ENCODE measurements around the gene TUBA3D.
"Not testable (repeated sequence)": the region's sequence is repeated elsewhere in the genome, so short reads cannot be mapped to it uniquely, and the experiment has no call there.

The TUBA3D gene

DNA sequence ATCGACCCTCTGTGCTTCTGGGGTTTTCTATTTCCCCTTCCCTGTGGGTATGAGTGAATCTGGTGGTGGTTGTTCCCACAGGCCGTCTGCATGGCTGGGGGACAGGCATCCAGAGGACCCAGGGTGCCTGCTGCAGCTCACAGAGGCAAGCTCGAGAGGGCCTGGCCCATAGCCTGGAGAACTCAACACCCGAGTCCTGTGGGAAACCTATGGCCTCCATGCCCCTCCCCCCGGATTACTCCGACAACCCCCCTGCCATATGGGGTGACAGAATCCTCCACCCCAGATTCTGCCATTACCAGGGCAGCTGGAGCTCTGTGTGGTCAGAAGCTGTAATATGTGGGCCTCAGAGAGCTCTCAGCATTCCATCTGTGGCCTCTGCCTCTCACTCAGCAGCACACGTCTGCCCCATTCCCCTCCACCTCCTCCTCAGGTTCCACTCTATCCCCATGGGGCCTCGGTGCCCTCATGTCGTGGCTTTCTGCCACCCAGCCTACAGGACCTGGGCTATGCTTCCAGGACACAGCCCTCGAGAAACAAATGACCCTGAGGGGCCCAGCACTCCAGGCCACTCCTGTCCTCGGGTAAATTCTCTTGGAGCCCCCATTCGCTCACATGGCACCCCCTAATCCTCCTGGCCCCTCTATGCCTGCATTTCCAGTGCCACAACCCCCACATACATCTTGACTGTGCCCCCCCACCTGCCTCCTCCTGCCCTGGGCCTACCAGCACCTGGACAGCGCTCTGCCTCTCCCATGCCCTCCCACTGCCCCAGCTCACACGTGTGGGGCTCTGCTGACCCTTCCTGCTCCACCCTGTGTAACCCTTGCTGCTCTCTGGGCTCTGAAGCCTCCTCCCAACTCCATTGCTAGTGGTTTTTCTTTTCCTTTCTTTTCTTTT is 12.6 kb downstream of the TUBA3D start:
- ChIA-PET CTCF (no interaction called here), POLR2A (interaction anchor here (0.6 kb wide), 1 partner anchor 24 kb away, joined by 5 read pairs; no protein-coding TSS in a partner anchor)
- H3K9me3 ChIP-seq (ENCODE audit: control insufficient read depth, insufficient read depth, low read depth, low read length) = no peaks in the 10 kb centered on the region
- no peak overlapping the region for H3K27ac ChIP-seq (ENCODE audit: extremely low read depth, low read depth, low read length)
- peaks cover 0 to 41% of the 10 kb centered on the region in 2 experiments; a peak in 2 of 3 replicates for H3K36me3 ChIP-seq (ENCODE audit: control insufficient read depth in 2 of 2, insufficient read depth in 1 of 2, low read length in 2 of 2)
- H3K4me3 ChIP-seq (ENCODE audit: low read depth, low read length) = no peak overlapping the region
- H3K4me1 ChIP-seq (ENCODE audit: control insufficient read depth, insufficient read depth, low read length) = no peaks in the 10 kb centered on the region; the same call in 1 of the 2 replicates
- TF ChIP-seq, protein P1, sequence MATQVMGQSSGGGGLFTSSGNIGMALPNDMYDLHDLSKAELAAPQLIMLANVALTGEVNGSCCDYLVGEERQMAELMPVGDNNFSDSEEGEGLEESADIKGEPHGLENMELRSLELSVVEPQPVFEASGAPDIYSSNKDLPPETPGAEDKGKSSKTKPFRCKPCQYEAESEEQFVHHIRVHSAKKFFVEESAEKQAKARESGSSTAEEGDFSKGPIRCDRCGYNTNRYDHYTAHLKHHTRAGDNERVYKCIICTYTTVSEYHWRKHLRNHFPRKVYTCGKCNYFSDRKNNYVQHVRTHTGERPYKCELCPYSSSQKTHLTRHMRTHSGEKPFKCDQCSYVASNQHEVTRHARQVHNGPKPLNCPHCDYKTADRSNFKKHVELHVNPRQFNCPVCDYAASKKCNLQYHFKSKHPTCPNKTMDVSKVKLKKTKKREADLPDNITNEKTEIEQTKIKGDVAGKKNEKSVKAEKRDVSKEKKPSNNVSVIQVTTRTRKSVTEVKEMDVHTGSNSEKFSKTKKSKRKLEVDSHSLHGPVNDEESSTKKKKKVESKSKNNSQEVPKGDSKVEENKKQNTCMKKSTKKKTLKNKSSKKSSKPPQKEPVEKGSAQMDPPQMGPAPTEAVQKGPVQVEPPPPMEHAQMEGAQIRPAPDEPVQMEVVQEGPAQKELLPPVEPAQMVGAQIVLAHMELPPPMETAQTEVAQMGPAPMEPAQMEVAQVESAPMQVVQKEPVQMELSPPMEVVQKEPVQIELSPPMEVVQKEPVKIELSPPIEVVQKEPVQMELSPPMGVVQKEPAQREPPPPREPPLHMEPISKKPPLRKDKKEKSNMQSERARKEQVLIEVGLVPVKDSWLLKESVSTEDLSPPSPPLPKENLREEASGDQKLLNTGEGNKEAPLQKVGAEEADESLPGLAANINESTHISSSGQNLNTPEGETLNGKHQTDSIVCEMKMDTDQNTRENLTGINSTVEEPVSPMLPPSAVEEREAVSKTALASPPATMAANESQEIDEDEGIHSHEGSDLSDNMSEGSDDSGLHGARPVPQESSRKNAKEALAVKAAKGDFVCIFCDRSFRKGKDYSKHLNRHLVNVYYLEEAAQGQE (tag by site-specific recombination; IDR thresholded peaks at IDR 0.05) = peak; percentile 84
- TF ChIP-seq ZNF223 (tag by site-specific recombination; IDR thresholded peaks at IDR 0.05) = no peak
- TF ChIP-seq ZNF426 (tag by site-specific recombination; IDR thresholded peaks at IDR 0.05) = no peak
- TF ChIP-seq, protein P2, sequence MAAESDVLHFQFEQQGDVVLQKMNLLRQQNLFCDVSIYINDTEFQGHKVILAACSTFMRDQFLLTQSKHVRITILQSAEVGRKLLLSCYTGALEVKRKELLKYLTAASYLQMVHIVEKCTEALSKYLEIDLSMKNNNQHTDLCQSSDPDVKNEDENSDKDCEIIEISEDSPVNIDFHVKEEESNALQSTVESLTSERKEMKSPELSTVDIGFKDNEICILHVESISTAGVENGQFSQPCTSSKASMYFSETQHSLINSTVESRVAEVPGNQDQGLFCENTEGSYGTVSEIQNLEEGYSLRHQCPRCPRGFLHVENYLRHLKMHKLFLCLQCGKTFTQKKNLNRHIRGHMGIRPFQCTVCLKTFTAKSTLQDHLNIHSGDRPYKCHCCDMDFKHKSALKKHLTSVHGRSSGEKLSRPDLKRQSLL (tag by site-specific recombination; IDR thresholded peaks at IDR 0.05) = no peak
- TF ChIP-seq ZNF837 (tag by site-specific recombination; IDR thresholded peaks at IDR 0.05) = no peak

DNA sequence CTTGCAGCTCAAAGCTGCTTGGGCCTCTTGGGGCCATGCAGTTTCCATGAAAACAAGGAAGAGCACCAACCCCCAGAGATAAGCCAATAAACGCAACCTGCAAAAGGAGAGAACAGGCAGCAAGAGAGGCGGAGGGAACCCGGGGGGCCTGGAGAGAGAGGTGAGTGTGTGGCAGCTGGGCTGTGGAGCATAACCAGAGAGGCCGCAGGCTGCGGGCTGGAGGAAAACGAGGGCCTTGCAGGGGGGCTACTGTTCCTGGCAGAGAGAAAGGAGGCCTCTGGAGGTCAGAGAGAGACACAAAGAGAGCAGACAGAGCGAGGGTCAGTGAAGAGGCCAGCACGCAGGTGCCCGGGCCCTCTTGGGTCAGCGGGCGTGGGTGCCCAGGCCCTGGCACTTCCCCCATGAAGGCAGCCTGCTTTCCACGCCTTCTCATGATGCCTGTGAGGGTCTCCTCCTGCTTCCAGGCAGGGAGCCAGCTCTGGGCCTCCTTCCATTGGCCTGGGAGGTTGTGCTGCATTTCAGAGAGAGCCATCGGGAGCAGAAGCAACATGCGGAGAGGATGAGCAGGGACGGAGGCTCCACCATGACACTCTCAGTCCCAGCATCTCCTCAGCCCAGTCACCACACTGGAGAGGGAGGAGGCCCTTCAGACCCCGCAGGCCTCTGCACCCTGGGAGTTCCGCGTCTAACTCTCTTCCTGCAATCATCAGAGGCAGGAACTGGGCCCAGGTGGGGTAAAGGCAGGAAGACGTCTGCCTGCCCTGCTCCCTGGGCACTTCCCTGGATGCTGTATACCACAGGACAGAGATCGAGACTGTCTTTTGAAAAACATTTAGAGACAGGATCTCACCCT is 14.9 kb downstream of the TUBA3D start:
- H3K4me3 ChIP-seq (ENCODE audit: low read depth, low read length) = peak overlapping the region; percentile 58
- peaks cover 0 to 37% of the 10 kb centered on the region in 2 experiments; a peak in 2 of 3 replicates for H3K36me3 ChIP-seq (ENCODE audit: control insufficient read depth in 2 of 2, insufficient read depth in 1 of 2, low read length in 2 of 2)
- H3K4me1 ChIP-seq (ENCODE audit: control insufficient read depth, insufficient read depth, low read length); CTCF ChIA-PET; H3K9me3 ChIP-seq (ENCODE audit: control insufficient read depth, insufficient read depth, low read depth, low read length): not testable (repeated sequence)
- H3K27ac ChIP-seq (ENCODE audit: extremely low read depth, low read depth, low read length) = peak overlapping the region; percentile 88; the same call in 1 of the 2 replicates
- POLR2A ChIA-PET = interaction anchor here (1.1 kb wide), 1 partner anchor 336 kb away, joined by 3 read pairs; no protein-coding TSS in a partner anchor

DNA sequence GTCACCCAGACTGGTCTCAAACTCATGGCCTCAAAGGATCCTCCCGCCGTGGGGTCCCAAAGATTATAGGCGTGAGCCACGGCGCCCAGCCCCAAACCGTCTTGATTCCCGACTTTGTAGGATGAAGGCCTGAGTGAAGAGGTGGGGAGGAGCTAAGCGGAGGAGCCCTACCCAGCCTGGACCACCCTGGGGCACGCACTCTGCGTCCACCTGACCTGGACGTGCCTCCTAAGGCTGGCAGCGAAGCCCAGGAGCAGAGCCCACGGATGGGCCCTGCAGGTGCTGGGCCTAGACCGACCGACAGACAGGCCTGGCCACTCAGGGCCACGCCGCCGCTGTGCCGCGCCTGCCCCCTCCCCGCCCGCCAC is 15.5 kb downstream of the TUBA3D start:
- not testable (repeated sequence) for H3K4me1 ChIP-seq (ENCODE audit: control insufficient read depth, insufficient read depth, low read length); H3K9me3 ChIP-seq (ENCODE audit: control insufficient read depth, insufficient read depth, low read depth, low read length)
- Histone ChIP-seq H3K36me3 (ENCODE audit: control insufficient read depth in 2 of 2, insufficient read depth in 1 of 2, low read length in 2 of 2) (peaks cover 0 to 39% of the 10 kb centered on the region in 2 experiments; a peak in 2 of 3 replicates), H3K4me3 (ENCODE audit: low read depth, low read length) (peak overlapping the region; percentile 58), H3K27ac (ENCODE audit: extremely low read depth, low read depth, low read length) (peak overlapping the region; percentile 88; the same call in 1 of the 2 replicates)
- CTCF ChIA-PET = interaction anchor here (0.6 to 2.5 kb wide), 6 partner anchors 8 to 933 kb away, joined by 3 to 16 read pairs (median 3); no protein-coding TSS in a partner anchor
- TF ChIP-seq ZNF223 (tag by site-specific recombination; IDR thresholded peaks at IDR 0.05) = peak; percentile 50; the same call in 1 of the 2 replicates
- TF ChIP-seq, protein P3, sequence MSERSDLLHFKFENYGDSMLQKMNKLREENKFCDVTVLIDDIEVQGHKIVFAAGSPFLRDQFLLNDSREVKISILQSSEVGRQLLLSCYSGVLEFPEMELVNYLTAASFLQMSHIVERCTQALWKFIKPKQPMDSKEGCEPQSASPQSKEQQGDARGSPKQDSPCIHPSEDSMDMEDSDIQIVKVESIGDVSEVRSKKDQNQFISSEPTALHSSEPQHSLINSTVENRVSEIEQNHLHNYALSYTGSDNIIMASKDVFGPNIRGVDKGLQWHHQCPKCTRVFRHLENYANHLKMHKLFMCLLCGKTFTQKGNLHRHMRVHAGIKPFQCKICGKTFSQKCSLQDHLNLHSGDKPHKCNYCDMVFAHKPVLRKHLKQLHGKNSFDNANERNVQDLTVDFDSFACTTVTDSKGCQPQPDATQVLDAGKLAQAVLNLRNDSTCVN (tag by site-specific recombination; optimal IDR thresholded peaks at IDR 0.05) = peak; percentile 25
- POLR2A ChIA-PET = interaction anchor here (0.6 to 1.1 kb wide), 2 partner anchors 18 to 336 kb away, joined by 3 to 6 read pairs; no protein-coding TSS in a partner anchor
